T-helper 1 cell (primary cell): ENCODE results near the gene TOM1.

Source experiments
- DNase-seq, 5 donors: peaks; one replicate each; pipeline ENCODE4 v3.0.0-alpha.2; 2012 to 2020

TOM1 gene

GRCh38 chr22:35307892-35308291 is 8.2 kb downstream of the TOM1 start:
- DNase-seq = no peak

- no peak for DNase-seq
These were observed 8.9 kb downstream of the TOM1 start for GRCh38 chr22:35308480-35309021.

GRCh38 chr22:35310556-35311550 is 11.2 kb downstream of the TOM1 start:
- DNase-seq = peak in 1 of 5 donors; percentile 33

GRCh38 chr22:35311551-35311999 is 11.9 kb downstream of the TOM1 start:
- no peak for DNase-seq

- no peak for DNase-seq
These were observed 12.7 kb downstream of the TOM1 start for GRCh38 chr22:35312198-35313059.

- DNase-seq = peak in 1 of 5 donors; percentile 68
These were observed 13.8 kb downstream of the TOM1 start for GRCh38 chr22:35313311-35314121.

GRCh38 chr22:35314161-35314942 is 14.7 kb downstream of the TOM1 start:
- no peak for DNase-seq

- DNase-seq = no peak
These were observed 15.6 kb downstream of the TOM1 start for GRCh38 chr22:35315141-35315854.

- DNase-seq = no peak
These were observed 16.4 kb downstream of the TOM1 start for GRCh38 chr22:35315855-35316745.

- no peak for DNase-seq
These were observed 17.1 kb downstream of the TOM1 start for GRCh38 chr22:35316751-35317150.

- no peak for DNase-seq
These were observed 18.1 kb downstream of the TOM1 start for GRCh38 chr22:35317680-35318290.

GRCh38 chr22:35318346-35319215 is 18.9 kb downstream of the TOM1 start:
- DNase-seq = no peak

- no peak for DNase-seq
These were observed 19.7 kb downstream of the TOM1 start for GRCh38 chr22:35319244-35319985.

GRCh38 chr22:35322126-35322525 is 22.4 kb downstream of the TOM1 start:
- no peak for DNase-seq

- no peak for DNase-seq
These were observed 23.2 kb downstream of the TOM1 start for GRCh38 chr22:35322893-35323292.

- DNase-seq = no peak
These were observed 23.6 kb downstream of the TOM1 start for GRCh38 chr22:35323305-35323704.

- no peak for DNase-seq
These were observed 24.4 kb downstream of the TOM1 start for GRCh38 chr22:35324067-35324466.
